PFSK-1 (cell line): ENCODE measurements around the gene TTI1.

Experiments
- FOXP2 ChIP-seq: optimal IDR thresholded peaks from 2 replicates; pipeline ENCODE3; 2011; ENCODE audit warnings: borderline replicate concordance, control low read depth, inconsistent platforms; ENCODE audit not compliant: insufficient read depth; ENCODE audit errors: extremely low read length, extremely low read depth
- POLR2AphosphoS5 ChIP-seq: IDR thresholded peaks from 2 replicates; pipeline ENCODE4 v1.6.1; 2012; ENCODE audit warnings: low read depth, mild to moderate bottlenecking, control low read depth, low read length, moderate library complexity
- SIN3A ChIP-seq: IDR thresholded peaks from 2 replicates; pipeline ENCODE4 v1.6.1; 2012; ENCODE audit warnings: mild to moderate bottlenecking, low read length, moderate library complexity, borderline replicate concordance; ENCODE audit not compliant: insufficient read depth
- TAF1 ChIP-seq: IDR thresholded peaks from 2 replicates; pipeline ENCODE4 v1.6.1; 2012; ENCODE audit warnings: low read length, control low read depth, borderline replicate concordance; ENCODE audit not compliant: insufficient read depth
- TF ChIP-seq, protein P1 (sequence below), 2 experiments: IDR thresholded peaks; 2 replicates each; pipeline versions ENCODE4 v1.6.1 to v1.8.0; 2011 to 2012; ENCODE audit warnings: low read depth in 2 of 2, low read length in 2 of 2, control low read depth in 1 of 2, inconsistent platforms in 1 of 2, mild to moderate bottlenecking in 1 of 2, moderate library complexity in 1 of 2; ENCODE audit not compliant: insufficient read depth in 1 of 2

Gene TTI1

DNA sequence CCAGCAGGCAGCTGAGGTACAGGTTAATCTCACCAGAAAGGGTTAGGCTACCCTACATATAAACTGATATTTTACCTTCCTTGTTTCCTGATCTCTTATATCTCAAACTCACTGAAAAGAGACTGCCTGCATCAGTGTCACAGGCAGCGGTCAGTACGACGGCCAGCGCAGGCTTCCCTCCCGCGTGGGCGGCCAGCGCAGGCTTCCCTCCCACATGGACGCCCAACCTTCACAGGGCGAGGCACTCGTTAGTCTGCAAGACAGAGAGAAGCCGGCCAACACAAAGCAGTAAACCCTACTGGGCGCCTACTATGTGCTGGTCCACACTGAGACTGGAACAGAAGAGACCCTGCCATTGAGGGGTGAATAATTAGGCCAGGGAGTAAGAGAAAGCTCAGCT, 33.0 kb downstream of the TTI1 start:
- no peak for TF ChIP-seq TAF1
- TF ChIP-seq, protein P1, sequence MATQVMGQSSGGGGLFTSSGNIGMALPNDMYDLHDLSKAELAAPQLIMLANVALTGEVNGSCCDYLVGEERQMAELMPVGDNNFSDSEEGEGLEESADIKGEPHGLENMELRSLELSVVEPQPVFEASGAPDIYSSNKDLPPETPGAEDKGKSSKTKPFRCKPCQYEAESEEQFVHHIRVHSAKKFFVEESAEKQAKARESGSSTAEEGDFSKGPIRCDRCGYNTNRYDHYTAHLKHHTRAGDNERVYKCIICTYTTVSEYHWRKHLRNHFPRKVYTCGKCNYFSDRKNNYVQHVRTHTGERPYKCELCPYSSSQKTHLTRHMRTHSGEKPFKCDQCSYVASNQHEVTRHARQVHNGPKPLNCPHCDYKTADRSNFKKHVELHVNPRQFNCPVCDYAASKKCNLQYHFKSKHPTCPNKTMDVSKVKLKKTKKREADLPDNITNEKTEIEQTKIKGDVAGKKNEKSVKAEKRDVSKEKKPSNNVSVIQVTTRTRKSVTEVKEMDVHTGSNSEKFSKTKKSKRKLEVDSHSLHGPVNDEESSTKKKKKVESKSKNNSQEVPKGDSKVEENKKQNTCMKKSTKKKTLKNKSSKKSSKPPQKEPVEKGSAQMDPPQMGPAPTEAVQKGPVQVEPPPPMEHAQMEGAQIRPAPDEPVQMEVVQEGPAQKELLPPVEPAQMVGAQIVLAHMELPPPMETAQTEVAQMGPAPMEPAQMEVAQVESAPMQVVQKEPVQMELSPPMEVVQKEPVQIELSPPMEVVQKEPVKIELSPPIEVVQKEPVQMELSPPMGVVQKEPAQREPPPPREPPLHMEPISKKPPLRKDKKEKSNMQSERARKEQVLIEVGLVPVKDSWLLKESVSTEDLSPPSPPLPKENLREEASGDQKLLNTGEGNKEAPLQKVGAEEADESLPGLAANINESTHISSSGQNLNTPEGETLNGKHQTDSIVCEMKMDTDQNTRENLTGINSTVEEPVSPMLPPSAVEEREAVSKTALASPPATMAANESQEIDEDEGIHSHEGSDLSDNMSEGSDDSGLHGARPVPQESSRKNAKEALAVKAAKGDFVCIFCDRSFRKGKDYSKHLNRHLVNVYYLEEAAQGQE (IDR thresholded peaks at IDR 0.05; ENCODE audit: insufficient read depth in 1 of 2, low read depth in 2 of 2, low read length in 2 of 2), result no peak
- TF ChIP-seq SIN3A, result no peak
- TF ChIP-seq POLR2AphosphoS5, result no peak
- no peak for TF ChIP-seq FOXP2

DNA sequence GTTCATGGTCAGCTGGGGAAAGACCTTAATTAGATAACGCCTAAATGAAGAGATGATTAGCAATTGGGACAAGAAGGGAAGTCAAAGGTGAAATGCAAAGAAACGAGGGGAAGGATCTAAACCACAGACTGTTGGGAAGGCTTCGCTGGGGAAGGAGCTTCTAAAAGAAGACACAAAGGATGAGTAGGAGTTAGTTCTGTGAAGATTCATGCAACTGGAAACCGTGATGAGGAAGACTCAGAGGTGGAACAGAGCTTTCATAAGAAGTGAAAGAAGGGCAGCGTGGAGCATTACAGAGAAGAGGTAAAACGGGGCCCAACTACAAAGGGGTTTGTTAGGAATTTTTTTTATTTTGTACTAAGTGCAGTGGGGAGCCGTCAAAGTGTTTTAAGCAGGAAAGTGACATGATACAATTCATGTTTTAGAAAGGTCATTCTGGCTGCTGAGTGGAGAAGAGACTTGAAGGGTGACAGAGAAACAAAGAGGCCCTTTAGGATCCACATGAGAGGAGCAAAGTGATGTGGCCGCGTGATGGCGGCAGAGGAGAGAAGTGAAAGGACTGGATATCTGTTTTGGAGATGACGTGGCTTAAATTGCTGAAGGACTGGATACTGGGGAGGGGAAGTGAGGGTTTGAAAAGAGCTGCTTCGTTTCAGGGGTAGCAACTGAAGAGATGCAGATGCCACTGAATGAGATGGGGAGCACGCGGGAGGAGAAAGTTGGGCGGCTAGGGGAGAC, 33.6 kb downstream of the TTI1 start:
- TF ChIP-seq SIN3A (no peak), TAF1 (no peak), FOXP2 (no peak), POLR2AphosphoS5 (no peak)
- TF ChIP-seq, protein P1 (IDR thresholded peaks at IDR 0.05; ENCODE audit: insufficient read depth in 1 of 2, low read depth in 2 of 2, low read length in 2 of 2), result no peak

DNA sequence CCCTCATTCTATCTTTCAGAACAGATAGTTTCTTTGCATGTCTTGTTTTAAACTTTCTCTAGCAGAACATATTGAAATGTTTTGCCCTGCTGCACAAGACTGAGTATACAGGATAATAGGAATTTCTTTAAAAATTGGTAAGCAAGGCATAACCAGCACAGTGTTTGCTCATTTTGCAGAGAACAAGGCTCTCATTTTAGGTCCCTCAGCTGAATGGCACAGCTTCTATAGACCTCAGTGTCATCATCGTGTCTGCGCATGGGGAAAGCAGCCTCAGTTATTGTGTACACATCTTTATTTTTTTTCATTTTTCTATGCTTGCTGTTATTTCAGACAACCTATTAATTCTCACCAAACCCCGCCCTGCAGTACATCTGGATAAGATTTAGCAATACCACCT, 35.7 kb downstream of the TTI1 start:
- no peak for TF ChIP-seq POLR2AphosphoS5
- no peak for TF ChIP-seq SIN3A
- TF ChIP-seq, protein P1 (IDR thresholded peaks at IDR 0.05; ENCODE audit: insufficient read depth in 1 of 2, low read depth in 2 of 2, low read length in 2 of 2), result no peak
- TF ChIP-seq TAF1, result no peak
- no peak for TF ChIP-seq FOXP2

DNA sequence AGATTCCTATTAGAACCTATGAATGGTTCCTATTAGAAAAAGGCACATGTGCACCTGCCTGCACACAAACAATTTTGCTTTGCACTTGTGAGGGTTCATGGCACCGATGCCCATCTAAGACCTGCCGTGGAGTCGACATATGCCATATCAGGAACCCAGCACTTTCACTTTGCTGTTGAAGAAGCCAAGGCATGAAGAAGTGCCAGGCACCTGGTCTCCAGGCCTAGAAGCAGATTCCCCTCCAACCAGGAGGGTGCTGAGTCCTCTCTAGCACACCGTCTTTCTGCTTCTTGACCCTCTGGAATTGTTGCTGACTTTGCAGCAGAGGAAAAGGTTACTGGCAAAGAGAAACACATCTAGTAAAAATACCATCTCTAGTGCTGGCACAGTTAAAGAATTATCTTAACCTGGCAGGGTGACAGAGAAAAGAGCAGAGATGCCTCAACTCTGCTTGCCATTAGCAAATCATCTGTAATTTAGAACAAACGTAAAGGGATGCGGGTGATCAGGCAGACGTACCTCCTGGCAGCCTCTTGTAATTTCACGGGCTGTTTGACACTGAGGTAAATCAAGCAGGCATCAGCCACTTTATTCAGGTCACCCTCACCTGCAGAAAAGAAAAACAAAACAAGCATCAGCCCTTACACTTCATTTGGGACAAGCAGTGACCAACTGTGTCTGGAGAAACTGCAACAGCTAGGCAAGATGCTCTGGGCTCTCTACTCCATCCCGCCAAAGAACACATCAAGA, 37.2 kb downstream of the TTI1 start:
- TF ChIP-seq POLR2AphosphoS5 (no peak), SIN3A (no peak), FOXP2 (no peak), TAF1 (no peak)
- TF ChIP-seq, protein P1 (IDR thresholded peaks at IDR 0.05; ENCODE audit: insufficient read depth in 1 of 2, low read depth in 2 of 2, low read length in 2 of 2), result no peak
